ENCODE measurements around the gene POR. TPM values are rescaled to one million over a fixed set of nuclear protein-coding genes. Genes with fewer than 3 reads are reported as not detected.

POR gene
- total RNA-seq, 4 donors from 2014 or later = 37.8 to 71.4 (median 63.6) TPM

DNA sequence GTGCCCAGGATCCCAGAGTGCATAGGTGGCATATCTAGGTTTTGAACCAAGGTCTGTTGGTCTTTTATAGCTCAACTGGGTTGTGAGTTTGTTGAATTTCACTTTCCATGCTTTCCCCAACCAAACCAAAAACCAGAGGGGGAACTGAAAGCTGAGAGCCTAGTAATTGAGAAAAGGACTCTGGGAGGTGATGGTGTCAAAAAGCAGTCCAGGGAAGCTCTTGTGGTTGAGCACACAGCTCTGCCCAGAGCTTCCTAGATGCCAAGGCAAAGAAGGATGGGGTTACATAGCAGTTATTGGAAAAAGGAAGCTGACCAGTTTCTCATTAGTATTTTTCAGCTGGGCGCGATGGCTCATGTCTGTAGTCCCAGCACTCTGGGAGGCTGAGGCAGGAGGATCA lies 9.9 kb downstream of the POR start:
- intact Hi-C loops (cut with DNase I) = no loop called here
- no peak for DNase-seq (ENCODE audit: extremely low spot score)

DNA sequence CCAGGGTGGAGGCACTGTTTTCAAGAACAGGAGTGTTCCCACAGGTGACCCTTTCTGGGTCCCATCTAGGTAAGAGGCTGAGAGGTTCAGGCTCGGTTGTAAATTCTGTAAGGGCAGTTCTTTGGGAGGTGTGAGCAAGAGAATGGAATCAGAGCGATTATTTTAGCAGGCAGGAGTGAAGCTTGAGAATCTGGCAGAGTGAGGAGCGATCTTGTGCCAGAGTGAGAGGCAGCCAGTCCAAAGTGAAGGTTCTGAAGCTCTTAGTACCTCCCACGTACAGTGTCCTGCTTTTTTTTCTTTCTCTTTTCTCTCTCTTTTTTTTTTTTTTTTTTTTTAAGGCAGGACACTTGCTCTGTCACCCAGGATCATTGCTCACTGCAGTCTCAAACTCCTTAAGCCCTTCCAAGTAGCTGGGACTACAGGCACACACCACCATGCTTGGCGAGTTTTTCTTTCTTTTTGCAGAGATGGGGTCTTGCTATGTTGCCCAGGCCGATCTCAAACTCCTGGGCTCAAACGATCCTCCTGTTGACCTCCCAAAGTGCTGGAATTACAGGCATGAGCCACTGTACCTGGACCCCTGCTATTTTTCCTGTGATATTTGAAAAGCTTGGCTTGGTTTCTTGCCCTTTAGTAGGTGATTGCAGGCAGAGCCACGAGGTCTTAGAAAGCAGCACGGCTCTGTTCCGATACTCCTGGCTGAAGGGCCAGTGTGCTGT lies 10.9 kb downstream of the POR start:
- TF ChIP-seq POLR2A (IDR thresholded peaks at IDR 0.05; ENCODE audit: low read depth) (no peak), EP300 (IDR thresholded peaks at IDR 0.05) (no peak), POLR2AphosphoS5 (IDR thresholded peaks at IDR 0.05) (no peak)
- TF ChIP-seq, protein P1, sequence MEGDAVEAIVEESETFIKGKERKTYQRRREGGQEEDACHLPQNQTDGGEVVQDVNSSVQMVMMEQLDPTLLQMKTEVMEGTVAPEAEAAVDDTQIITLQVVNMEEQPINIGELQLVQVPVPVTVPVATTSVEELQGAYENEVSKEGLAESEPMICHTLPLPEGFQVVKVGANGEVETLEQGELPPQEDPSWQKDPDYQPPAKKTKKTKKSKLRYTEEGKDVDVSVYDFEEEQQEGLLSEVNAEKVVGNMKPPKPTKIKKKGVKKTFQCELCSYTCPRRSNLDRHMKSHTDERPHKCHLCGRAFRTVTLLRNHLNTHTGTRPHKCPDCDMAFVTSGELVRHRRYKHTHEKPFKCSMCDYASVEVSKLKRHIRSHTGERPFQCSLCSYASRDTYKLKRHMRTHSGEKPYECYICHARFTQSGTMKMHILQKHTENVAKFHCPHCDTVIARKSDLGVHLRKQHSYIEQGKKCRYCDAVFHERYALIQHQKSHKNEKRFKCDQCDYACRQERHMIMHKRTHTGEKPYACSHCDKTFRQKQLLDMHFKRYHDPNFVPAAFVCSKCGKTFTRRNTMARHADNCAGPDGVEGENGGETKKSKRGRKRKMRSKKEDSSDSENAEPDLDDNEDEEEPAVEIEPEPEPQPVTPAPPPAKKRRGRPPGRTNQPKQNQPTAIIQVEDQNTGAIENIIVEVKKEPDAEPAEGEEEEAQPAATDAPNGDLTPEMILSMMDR (IDR thresholded peaks at IDR 0.05) = no peak
- no peak for DNase-seq (ENCODE audit: extremely low spot score)
- no peak overlapping the region for H3K27ac ChIP-seq (replicated peaks in 1 of 4)
- H3K27me3 ChIP-seq = no peaks in the 10 kb centered on the region
- intact Hi-C loops (cut with DNase I) = no loop called here
- no peaks in the 10 kb centered on the region for H3K9me3 ChIP-seq
- 76% methylated on average over 10 of the region's 10 CpGs for WGBS
- H3K4me3 ChIP-seq = no peak overlapping the region
- peaks cover 0 to 8% (median 6%) of the 10 kb centered on the region in 4 donors for H3K36me3 ChIP-seq
- H3K4me1 ChIP-seq = peaks cover 0 to 26% (median 13%) of the 10 kb centered on the region in 4 donors

More for the DNA sequence above, 9.9 kb downstream of the POR start:
- no peaks in the 10 kb centered on the region for H3K27me3 ChIP-seq
- TF ChIP-seq, protein P1 (IDR thresholded peaks at IDR 0.05) = no peak
- no peak for TF ChIP-seq POLR2A (IDR thresholded peaks at IDR 0.05; ENCODE audit: low read depth)
- TF ChIP-seq EP300 (IDR thresholded peaks at IDR 0.05) = no peak
- TF ChIP-seq POLR2AphosphoS5 (IDR thresholded peaks at IDR 0.05) = no peak
- H3K36me3 ChIP-seq = peaks cover 0 to 8% (median 6%) of the 10 kb centered on the region in 4 donors
- H3K4me1 ChIP-seq = peaks cover 0 to 29% (median 13%) of the 10 kb centered on the region in 4 donors
- no peak overlapping the region for H3K27ac ChIP-seq (replicated peaks in 1 of 4)
- H3K4me3 ChIP-seq = no peak overlapping the region
- H3K9me3 ChIP-seq = no peaks in the 10 kb centered on the region
- 75% methylated on average over 2 of the region's 2 CpGs for WGBS

DNA sequence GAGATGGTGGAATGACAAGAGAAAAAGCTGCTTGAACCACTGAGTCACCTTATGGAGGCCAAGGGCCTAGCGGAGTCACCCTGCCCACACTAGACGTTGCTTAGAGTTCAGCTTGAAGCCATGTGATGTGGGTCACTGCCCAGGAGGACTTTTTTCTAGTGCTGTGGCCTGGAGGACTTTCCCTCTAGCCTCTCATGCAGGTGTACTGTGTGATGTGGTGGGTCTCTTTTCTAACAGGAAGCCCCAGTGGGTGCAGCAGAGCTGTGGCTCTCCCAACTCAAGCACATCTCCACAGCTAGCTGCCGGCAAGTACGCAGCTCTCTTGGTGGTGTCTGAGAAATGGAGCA lies 13.6 kb downstream of the POR start:
- H3K9me3 ChIP-seq = no peaks in the 10 kb centered on the region
- H3K36me3 ChIP-seq = peaks cover 0 to 8% (median 4%) of the 10 kb centered on the region in 4 donors
- H3K27me3 ChIP-seq = no peaks in the 10 kb centered on the region
- TF ChIP-seq POLR2AphosphoS5 (IDR thresholded peaks at IDR 0.05) = no peak
- TF ChIP-seq, protein P1 (IDR thresholded peaks at IDR 0.05) = no peak
- no peak for TF ChIP-seq EP300 (IDR thresholded peaks at IDR 0.05)
- TF ChIP-seq POLR2A (IDR thresholded peaks at IDR 0.05; ENCODE audit: low read depth) = no peak
- H3K4me1 ChIP-seq = peaks cover 0 to 12% (median 9%) of the 10 kb centered on the region in 4 donors
- intact Hi-C loops (cut with DNase I) = no loop called here
- no peak for DNase-seq (ENCODE audit: extremely low spot score)
- WGBS = 86% methylated on average over 2 of the region's 4 CpGs
- no peak overlapping the region for H3K27ac ChIP-seq (replicated peaks in 1 of 4)
- H3K4me3 ChIP-seq = no peak overlapping the region

DNA sequence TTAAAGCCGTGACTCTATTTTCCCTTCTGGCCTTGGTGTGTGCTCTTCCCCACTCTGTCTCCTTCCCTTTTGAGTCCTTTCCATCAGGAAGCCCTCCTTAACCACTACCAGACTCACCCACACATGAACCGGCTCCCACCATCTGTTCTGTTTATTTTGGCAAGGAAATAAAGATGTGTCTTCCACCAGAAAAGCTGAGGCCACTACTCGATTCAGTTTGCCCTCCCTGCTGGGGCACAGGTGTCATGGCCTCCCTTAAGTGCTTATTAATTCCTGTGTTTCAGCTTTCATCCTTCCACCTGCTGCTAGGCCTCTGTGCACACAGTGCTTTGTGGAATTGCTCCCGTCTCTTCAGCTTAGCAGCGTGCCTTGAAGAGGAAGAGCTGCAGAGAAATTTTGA lies 16.7 kb downstream of the POR start:
- Histone ChIP-seq H3K4me1 (peaks cover 0 to 12% (median 5%) of the 10 kb centered on the region in 4 donors), H3K27ac (replicated peaks in 1 of 4) (no peak overlapping the region), H3K9me3 (no peaks in the 10 kb centered on the region), H3K4me3 (no peak overlapping the region), H3K27me3 (no peaks in the 10 kb centered on the region), H3K36me3 (peaks cover 0 to 8% (median 4%) of the 10 kb centered on the region in 4 donors)
- WGBS = 70% methylated on average over 5 of the region's 5 CpGs
- intact Hi-C loops (cut with DNase I) = no loop called here
- DNase-seq (ENCODE audit: extremely low spot score) = no peak
- TF ChIP-seq POLR2AphosphoS5 (IDR thresholded peaks at IDR 0.05) (no peak), POLR2A (IDR thresholded peaks at IDR 0.05; ENCODE audit: low read depth) (no peak), EP300 (IDR thresholded peaks at IDR 0.05) (no peak)
- TF ChIP-seq, protein P1 (IDR thresholded peaks at IDR 0.05) = no peak

All from esophagus muscularis mucosa (tissue), 4 donors.